HK-2 (cell line): ENCODE data around the gene MAP3K5.
A peak's percentile ranks its signal among the peaks of the same experiment; 100 is the strongest.
"Not testable (repeated sequence)": the region's sequence is repeated elsewhere in the genome, so short reads cannot be mapped to it uniquely, and the experiment has no call there.

Source experiments
- DNase-seq: peaks from one replicate; pipeline ENCODE4 v3.0.0-alpha.2; 2018; ENCODE audit not compliant: unreplicated experiment

Gene MAP3K5

GRCh38 chr6:136609873-136610706, 182.2 kb downstream of the MAP3K5 start:
- peak; percentile 63 for DNase-seq

GRCh38 chr6:136608991-136609390, 183.3 kb downstream of the MAP3K5 start:
- DNase-seq: no peak

DNA sequence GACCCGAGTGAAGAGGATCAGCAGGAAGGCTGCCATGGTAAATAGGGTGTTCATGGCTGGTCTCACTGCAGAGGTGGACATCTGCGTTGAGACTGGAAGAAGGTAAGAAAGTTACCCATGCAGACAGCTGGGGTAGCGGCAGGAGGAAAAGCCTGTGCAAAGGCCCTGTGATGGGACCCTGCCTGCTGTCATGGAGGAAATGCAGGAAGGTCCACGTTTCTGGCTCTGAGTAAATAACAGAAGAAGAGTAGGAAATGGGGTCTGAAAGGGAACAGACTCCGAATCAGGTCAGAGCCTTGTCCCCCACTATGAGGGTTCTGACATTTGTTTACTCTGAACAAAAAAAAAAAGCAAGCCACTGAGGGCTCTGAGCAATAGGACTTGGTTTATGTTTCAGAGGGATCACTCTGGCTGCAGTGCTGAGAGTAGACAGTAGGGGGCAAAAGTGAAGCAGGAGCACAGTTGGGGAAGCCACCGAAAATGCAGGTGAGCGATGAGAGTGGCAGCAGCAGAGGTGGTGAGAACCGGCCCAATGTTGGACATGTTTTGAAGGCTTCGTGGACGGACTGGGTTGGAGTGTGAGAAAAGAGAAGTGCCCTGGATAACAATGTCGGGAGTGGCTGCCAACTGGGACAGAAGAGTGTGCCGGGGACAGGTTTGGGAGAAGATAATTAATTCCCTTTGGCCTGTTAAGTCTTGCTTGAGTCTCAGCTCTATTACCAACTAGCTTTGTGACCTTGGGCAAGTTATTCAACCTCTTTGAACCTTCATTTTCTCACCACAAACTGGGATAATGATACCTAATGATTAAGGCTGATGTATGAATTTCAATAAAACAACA, 184.1 kb downstream of the MAP3K5 start:
- DNase-seq: peak; percentile 63

GRCh38 chr6:136607204-136607931, 184.9 kb downstream of the MAP3K5 start:
- no peak for DNase-seq

- no peak for DNase-seq
Measured at GRCh38 chr6:136604928-136605510, 187.3 kb downstream of the MAP3K5 start.

DNA sequence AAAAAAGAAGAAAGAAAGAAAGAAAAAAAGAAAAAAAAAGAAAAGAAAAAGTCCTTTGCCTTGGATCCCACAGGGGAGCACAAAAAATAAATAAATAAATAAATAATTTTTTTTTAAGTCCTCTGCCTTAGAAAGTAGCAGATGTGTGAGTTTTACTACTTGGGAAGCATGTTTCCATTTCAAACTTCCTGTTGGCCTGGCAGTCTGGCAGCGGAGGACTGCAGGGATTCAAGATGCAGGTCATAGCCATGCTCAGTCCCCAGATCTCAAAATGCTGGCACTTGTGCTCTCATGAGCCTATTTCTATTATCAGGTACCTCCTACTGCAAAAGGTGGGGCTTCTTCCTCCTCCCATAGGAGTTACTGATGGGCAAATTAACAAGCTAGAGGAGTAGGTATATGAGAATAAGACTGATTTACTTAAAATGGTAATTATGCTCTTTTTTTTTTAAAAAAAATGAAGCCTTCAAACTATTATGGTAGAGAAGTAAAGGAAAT, 187.9 kb downstream of the MAP3K5 start:
- no peak for DNase-seq

DNA sequence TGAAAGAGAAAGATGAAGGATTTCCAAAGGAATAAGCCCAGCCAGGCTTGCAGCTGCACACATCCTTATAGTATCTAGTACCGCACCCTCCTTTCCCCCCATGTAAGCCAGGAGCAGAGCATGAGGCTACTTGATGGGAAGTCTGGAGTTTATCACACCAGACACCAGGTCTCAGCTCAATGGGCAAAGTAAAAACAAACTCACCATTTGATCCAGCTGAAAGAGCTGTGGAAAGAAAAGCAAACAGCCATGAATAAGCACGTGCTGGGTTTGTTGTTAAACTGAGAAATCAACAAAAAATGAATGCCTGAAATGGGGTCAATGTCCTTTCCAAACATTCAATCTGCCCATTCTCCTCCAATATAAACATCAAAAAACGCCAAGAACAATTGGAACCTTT, 191.5 kb downstream of the MAP3K5 start:
- DNase-seq: no peak

DNA sequence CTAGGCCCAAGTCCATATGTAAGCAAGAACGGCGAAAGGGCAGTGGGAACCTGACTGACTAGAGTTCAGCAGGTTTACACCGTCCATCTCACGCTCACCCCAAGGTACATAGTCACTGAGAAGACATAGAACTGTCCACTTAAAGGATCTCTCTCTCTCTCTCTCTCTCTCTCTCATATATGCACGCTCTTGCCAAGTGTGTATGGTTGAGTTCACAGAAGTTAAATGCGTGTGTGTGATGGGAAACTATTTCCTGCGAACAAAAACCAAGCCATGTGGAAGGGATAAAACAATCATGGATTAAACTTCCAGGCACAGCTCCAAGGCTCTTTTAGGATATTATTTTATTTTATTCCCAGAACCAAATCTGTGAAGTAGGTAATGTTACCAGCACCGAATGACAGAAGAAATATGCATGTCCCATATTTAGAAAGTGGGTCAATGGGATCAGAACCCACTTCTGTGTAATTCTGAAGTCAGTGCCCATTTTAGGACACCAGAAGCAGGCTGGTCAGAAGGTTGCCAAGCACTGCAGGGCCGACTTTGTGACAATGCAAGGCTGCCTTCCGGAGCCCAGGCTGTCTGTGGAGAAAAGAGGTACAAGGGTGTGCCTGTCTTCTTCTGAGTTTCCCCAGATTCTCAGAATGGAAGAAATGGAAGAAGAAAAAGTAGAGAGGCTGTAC, 192.8 kb downstream of the MAP3K5 start:
- no peak for DNase-seq

DNA sequence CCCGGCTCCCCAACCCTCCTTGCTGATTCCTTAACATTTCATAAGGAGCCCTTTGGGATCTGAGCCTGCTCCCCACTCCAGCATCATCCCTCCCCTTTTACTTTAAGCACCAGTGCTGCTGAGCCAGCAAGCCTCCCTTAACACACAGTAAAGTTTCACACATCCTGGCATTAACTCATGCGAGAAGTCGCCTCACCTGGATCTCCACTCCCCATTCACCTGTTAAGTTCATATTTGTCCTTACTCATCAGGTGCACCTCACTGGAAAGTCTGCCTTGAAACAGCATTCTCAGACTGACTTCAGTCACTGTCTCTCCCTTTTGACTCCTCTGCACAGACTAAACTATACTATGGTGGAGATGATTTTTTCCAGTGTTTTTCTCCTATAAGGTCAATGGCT, 194.2 kb downstream of the MAP3K5 start:
- no peak for DNase-seq

DNA sequence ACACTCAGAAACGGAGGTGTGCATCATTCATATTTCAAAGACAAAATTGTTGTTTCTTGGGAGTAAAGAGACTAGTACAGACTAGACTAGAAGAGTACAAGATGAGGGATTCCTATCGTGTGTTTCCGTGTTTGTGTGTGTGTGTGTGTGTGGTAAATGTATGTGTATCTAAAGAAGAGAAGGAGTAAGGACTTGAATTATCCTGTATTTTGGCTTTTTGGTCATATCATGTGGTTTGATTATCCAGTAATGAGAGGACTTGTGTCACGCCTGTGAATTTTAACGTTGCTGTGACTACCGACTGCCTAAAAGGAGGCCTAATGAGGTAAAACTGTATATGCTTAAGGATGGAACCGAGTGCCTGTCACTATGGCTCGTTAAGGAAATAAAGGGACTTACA, 197.6 kb downstream of the MAP3K5 start:
- DNase-seq: no peak

- DNase-seq: peak; percentile 64
Measured at GRCh38 chr6:136593748-136594490, 198.4 kb downstream of the MAP3K5 start.

DNA sequence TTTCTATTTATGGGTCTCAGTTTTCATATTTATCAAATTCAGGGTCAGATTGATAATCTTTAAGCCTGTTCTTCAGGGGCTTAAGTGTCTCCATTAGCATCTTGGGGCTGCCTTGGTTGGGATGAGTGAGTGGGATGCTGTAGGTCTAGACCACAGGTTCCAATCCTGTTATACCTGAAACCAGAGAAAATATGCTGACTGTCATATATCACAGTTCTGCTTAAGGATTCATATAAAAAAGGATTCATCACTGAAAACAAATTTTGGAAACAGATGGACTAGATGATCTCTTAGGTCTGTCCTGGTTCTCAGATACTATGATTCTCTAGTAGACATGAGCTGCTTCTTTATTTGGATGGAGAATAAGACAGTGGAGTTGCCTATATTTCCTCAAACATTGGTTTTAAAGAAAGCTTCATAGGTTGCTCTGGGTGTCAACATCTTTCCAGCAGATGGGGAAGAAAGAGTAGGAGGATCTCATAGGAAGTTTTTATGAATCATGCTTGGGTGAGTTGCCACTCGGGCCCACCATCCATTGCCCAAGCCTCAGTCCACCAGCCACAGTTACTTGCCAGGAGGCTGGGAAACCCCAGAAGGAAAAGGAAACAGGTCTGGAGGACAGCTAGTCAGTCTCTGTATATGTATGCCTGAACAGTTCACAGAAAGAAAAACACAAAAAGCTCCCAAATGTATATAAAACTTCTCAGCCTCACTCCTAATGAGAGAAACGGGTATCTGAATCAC, 199.2 kb downstream of the MAP3K5 start:
- peak; percentile 44 for DNase-seq

DNA sequence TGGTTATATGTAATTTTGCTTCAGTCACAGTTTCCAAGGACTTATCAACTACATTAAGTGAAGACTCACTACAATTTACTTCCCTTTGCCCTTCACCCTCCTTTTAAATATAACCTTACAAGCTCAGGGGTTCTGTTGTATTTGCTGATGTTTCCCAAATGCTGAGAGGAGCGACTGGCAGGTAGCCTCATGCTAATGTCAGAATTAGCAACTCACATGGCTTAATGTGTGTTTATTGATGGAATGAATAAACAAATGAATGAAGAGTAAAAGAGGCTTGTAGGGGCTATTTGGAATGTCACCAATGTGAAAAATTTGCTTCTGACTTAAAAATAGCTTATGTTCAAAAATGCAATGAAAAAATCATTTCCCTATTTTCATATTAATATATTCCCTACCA, 200.7 kb downstream of the MAP3K5 start:
- no peak for DNase-seq

GRCh38 chr6:136590846-136591245, 201.4 kb downstream of the MAP3K5 start:
- DNase-seq: not testable (repeated sequence)

- DNase-seq: no peak
Measured at GRCh38 chr6:136587527-136587926, 204.8 kb downstream of the MAP3K5 start.

- DNase-seq: no peak
Measured at GRCh38 chr6:136586295-136586694, 206.0 kb downstream of the MAP3K5 start.

DNA sequence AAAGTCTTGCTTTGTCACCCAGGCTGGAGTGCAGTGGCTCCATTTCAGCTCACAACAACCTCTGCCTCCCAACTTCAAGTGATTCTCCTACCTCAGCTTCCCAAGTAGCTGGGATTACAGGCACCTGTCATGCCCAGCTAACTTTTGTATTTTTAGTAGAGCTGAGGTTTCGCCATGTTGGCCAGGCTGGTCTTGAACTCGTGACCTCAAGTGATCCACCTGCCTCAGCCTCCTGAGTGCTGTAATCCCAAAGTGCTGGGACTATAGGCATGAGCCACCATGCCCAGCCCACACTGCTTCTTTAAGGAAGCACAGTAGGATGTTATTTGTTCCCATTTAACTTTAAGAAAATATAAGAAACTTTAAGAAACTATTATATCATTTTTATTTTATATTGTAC, 206.8 kb downstream of the MAP3K5 start:
- not testable (repeated sequence) for DNase-seq

- DNase-seq: not testable (repeated sequence)
Measured at GRCh38 chr6:136584290-136584689, 208.0 kb downstream of the MAP3K5 start.

- DNase-seq: no peak
Measured at GRCh38 chr6:136582711-136583471, 209.4 kb downstream of the MAP3K5 start.
